ENCODE results near the gene HOXB7.

Gene HOXB7

GRCh38 chr17:48610282-48611211 lies at the start of gene HOXB7:
HOXB7 (minus strand) TSS chr17:48611017; CDS start chr17:48610918, 99 bp downstream.
- peak; percentile 38 for DNase-seq

DNA sequence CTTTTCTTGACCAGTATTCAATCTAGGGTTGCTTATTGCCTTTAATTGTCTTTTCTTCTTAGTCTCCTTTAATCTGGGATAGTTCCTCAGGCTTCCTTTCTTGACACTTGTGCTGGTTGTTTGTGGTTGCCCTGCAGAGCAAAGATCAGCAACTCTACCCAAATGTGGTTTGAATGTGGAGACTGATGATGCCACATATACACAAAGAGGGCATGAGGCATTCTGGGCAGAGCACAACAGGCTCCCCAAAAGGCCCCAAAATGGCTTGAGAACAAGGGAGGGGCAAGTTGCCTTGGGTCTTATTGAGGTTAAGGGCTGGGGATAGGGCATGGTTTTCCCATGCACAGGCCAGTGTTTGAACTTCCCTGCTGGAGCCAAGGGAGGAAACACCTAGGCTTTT lies 45.1 kb upstream of the HOXB7 start:
- DNase-seq, result no peak

GRCh38 chr17:48649741-48650140 lies 38.9 kb upstream of the HOXB7 start:
- no peak for DNase-seq

DNA sequence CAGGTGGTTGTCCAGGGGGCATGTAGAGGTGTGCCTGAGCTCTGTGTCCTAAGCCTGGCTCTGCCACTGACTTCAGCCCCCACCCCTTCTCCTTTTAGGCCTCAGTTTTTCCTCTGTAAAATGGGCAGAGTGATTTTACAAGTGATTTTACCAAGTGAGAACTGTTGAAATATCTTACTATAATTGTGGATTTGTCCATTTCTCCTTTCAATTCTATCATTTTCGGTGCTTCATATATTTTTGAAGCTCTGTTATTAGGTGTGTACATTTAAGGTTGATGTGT lies 37.1 kb upstream of the HOXB7 start:
- DNase-seq, result no peak

- DNase-seq, result peak; percentile 10
These were observed 36.5 kb upstream of the HOXB7 start for GRCh38 chr17:48647103-48647962.

DNA sequence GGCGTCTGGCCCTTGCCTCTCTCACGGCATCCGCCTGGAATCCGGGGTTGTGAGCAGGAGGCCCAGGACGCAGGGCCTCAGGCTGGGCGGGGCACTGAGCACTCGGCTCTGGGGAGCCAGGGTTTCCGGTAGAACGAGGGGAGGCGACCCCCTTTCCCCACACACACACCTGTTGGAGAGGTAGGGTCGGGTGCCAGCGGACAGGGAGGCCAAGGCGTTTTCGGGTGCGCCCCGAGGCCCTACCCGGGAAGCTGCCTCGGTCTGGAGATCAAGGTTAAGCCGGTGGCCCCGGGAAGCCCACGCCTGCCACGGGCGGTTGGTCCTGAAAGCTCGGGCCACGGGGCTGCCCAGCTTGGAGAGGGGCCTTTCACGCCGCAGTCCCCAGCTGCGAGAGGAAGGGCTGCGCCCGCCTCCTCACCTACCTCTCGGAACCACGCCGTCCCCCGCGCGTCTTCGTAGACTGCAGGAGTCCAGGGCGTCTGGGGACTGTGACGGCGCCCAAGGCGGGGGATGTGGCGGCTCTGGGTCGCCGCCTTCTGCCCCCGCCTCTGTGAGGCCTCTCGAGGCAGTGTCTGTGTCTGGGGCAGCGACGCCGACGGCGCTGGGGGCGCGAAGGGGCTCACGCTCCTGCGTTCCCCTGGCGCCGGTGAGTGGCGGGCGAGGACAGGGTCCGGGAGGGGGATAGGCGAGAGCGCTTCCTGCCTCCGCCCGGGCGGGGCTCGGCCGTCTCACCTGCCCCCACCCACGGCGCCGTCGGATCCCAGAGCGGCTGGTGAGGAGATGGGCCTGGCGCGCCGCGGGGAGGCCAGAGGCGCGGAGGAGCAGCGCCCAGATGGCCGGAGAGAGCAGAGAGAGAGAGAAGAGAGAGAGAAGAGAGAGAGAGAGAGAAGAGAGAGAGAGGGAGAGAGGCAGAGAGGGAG lies 35.6 kb upstream of the HOXB7 start:
- DNase-seq, result no peak

- no peak for DNase-seq
These were observed 34.9 kb upstream of the HOXB7 start for GRCh38 chr17:48645639-48646182.

DNA sequence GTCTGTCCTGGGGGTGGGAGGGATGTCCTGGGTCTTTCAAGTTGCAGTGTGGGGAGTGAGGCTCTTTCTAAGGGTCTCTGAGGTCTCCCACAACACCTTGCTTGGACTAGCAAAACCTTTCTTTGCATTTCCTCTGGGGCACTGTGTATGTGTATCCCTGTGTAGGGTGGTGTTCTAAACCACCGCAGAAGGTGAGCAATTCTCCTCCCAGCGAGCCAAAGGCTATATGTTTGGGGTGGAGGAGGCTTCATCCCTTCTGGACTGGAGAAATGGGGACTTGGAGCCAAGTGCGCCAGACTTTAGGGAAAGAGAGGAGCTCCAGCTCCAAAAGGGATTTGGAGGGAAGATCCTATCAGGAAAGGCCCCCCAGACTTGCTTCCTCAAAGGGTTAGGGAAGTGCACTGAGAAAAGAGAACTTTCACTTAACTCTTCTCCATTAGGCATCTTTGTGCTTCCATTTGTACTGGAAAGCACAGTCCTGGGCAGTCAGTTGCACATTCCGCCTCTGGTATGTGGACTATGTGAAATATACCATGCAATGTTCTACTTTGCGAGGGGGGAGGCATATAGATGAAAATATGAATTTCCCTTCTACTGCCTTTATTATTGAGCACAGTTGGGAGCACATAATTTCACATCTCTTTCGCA lies 34.2 kb upstream of the HOXB7 start:
- no peak for DNase-seq

GRCh38 chr17:48644159-48644558 lies 33.3 kb upstream of the HOXB7 start:
- DNase-seq, result no peak

- no peak for DNase-seq
These were observed 32.8 kb upstream of the HOXB7 start for GRCh38 chr17:48643697-48644012.

DNA sequence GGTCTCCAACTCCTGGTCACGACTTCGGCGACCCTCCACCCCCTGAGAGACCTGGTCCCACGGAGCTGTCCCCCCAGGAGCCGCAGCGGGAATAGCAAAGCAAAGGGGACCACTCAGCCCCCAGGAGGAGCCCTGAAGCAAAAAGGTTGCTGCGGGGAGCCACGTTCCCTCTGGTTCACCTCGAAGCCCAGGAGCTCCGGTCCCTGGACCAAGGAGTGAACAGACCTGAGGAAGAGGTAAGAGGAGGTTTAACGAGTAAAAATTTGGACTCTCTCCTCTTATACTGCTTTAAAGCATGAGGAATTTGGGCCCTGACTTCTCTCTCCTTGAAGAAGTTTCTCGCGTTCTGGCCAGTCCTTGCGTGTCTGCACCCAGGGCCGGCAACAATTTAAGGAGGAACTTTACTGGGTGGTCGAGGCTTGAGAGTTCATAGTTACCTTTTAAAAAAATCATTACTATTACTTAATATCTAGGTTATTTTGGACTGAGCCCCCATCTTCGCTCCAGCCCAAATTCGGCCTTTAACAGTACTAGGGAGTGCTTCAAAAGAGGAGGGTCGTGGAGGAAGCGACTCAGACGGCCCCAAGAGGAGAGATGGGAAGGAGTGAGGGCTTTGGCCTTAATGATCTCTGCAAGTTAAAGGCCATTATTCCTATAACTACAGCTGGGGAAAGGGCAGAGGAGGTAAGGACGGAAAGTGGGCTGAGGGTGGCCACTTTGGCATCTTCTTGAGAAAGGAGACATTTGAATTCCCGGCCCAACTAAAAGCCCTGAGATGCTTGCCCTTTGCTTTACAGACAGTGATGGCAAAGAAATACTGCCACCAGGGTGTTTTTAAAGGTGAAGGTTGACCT lies 32.3 kb upstream of the HOXB7 start:
- DNase-seq, result no peak

DNA sequence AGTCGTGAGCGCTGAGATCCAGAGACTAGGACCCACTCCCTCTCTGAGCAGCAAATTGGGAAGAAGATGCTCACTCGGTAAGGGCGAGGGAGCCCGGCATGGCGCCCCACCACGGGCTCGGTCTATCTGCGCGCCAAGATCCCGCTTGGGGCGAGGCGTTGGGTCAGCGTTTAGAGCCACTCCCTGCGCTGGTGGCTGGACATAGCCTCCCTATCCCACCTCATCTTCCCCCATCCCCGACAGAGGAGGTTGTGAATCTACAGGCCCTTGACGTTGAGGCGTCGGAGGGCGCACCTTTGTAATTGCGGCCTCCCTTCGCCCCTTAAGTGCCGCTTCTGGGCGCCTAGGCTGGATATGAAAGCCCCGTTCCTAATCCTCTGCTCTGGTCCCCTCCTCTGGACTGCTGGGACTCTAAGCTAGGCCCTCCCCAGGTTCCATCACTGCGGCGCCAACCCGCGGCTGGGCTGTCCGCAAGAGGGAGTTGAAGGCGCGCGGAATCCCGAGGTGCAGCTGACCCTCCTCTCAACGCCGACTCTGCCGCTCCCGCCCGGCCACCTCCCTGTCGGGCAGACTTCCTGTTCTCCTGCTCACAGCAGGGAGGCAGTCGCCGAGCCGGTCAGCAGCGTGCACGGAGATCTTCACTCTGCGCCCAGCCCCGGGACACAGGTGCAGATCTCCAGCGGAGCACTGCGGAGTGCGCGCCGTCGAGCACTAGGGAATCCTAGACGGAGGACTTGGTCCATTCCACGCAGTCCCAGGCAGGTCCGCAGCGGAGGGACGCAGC lies 31.4 kb upstream of the HOXB7 start:
- DNase-seq, result no peak

- DNase-seq, result no peak
These were observed 30.8 kb upstream of the HOXB7 start for GRCh38 chr17:48641541-48642058.

- no peak for DNase-seq
These were observed 30.0 kb upstream of the HOXB7 start for GRCh38 chr17:48640858-48641180.

DNA sequence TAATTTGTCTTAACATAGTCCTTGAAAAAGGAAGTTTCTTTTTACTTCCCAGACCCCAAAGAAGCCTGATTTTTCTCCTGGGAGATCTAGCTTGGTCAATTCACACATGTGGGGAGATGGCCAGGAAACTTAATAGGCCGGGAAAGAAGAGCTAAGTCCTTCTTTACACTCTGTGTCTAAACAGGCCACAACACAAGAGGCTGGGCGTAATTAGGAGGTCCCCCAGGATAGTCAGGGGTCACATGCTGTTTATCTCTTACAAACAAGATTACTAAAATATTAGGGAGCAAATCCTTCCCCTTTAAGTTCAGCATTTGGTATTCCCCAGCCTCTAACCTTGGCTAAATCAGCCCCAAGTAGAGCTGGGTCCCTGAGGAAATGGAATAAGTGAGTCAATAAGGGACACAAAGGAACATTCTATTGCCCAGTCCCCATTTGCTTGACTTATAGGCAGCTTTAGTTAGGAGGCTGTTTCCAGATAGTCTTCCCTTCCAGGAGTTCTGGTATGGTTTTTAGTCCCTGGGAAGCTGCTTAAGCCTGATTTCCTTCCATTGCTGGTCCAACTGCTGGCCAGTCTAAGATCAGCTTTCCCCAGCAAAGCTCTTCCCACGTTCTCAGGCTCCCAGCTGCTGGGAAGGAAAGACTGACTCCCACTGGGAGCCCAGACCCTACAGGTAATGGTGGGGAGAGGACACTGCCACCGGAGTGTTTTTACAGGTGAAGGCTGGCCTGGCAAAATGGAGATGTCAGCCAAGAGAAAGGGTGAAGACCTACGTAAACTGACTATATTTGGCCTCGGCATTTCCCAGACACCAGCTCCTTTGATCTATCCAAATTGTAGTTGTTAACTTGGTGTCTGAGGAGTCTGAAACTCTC lies 29.4 kb upstream of the HOXB7 start:
- DNase-seq, result no peak

- DNase-seq, result no peak
These were observed 28.3 kb upstream of the HOXB7 start for GRCh38 chr17:48639136-48639535.

- no peak for DNase-seq
These were observed 26.8 kb upstream of the HOXB7 start for GRCh38 chr17:48637323-48638260.

Measured in NCI-H82 (cell line).